CD4-positive, alpha-beta T cell treated with Interleukin-2 at 100 ng/mL for 4 hours (primary cell): Measurements from ENCODE around the gene HES1.
A peak's percentile ranks its signal among the peaks of the same experiment; 100 is the strongest.
"Not testable (repeated sequence)": the region's sequence is repeated elsewhere in the genome, so short reads cannot be mapped to it uniquely, and the experiment has no call there.

Experiments used
- DNase-seq: peaks from one replicate; pipeline ENCODE4 v3.0.0-alpha.2; 2020; ENCODE audit warnings: low spot score

Gene HES1

GRCh38 chr3:194128202-194128918, 7.6 kb upstream of the HES1 start:
- DNase-seq, result no peak

- not testable (repeated sequence) for DNase-seq
Measured at GRCh38 chr3:194128919-194129295, 7.0 kb upstream of the HES1 start.

GRCh38 chr3:194129581-194130133, 6.3 kb upstream of the HES1 start:
- no peak for DNase-seq

- no peak for DNase-seq
Measured at GRCh38 chr3:194130188-194130587, 5.8 kb upstream of the HES1 start.

- no peak for DNase-seq
Measured at GRCh38 chr3:194130807-194131589, 5.0 kb upstream of the HES1 start.

- no peak for DNase-seq
Measured at GRCh38 chr3:194132465-194133286, 3.3 kb upstream of the HES1 start.

- no peak for DNase-seq
Measured at GRCh38 chr3:194133661-194134230, 2.2 kb upstream of the HES1 start.

- DNase-seq, result no peak
Measured at GRCh38 chr3:194134231-194134756, 1.7 kb upstream of the HES1 start.

- peak; percentile 67 for DNase-seq
Measured at GRCh38 chr3:194134757-194135515, 1.0 kb upstream of the HES1 start.

GRCh38 chr3:194135516-194135805, 487 bp upstream of the HES1 start:
- DNase-seq, result no peak

GRCh38 chr3:194136519-194137007, 615 bp downstream of the HES1 start:
- DNase-seq, result no peak

GRCh38 chr3:194137008-194137505, 1.1 kb downstream of the HES1 start:
- DNase-seq, result peak; percentile 9

GRCh38 chr3:194137506-194138474, 1.8 kb downstream of the HES1 start:
- peak; percentile 13 for DNase-seq

- DNase-seq, result no peak
Measured at GRCh38 chr3:194138732-194139070, 2.8 kb downstream of the HES1 start.

- DNase-seq, result no peak
Measured at GRCh38 chr3:194139071-194139813, 3.3 kb downstream of the HES1 start.

- no peak for DNase-seq
Measured at GRCh38 chr3:194139814-194140391, 4.0 kb downstream of the HES1 start.

- no peak for DNase-seq
Measured at GRCh38 chr3:194140520-194141414, 4.8 kb downstream of the HES1 start.
